Prostate gland (tissue), 2 donors: ENCODE data around the gene TMEM33. TPM values are rescaled to one million over a fixed set of nuclear protein-coding genes. Genes with fewer than 3 reads are reported as not detected.
"Not testable (repeated sequence)": the region's sequence is repeated elsewhere in the genome, so short reads cannot be mapped to it uniquely, and the experiment has no call there.

ENCODE experiments used
- DNase-seq: peaks from one replicate; pipeline ENCODE4 v3.0.0-alpha.2; 2019; ENCODE audit warnings: low spot score
- H3K27ac ChIP-seq, 2 donors: fragments of 200-600 bp; sonication (generic); 2 replicates each; pipeline ENCODE4 v1.5.1; 2017 to 2019
- H3K27me3 ChIP-seq: fragments of 200-600 bp; sonication (generic); replicated peaks from 2 replicates; pipeline ENCODE4 v1.5.1; 2019; ENCODE audit not compliant: insufficient read depth
- H3K36me3 ChIP-seq, 2 donors: fragments of 200-600 bp; sonication (generic); 1 replicate in 1 of 2; 2 replicates in 1 of 2; pipeline versions ENCODE4 v1.5.1 to v1.8.1; 2017 to 2019
- H3K4me1 ChIP-seq: fragments of 200-600 bp; sonication (generic); replicated peaks from 2 replicates; pipeline ENCODE4 v1.5.1; 2019
- H3K4me3 ChIP-seq, 2 donors: fragments of 200-600 bp; sonication (generic); 2 replicates each; pipeline ENCODE4 v1.5.1; 2017 to 2019
- H3K9me3 ChIP-seq: fragments of 200-600 bp; sonication (generic); 2 replicates; pipeline ENCODE4 v1.5.1; 2017
- POLR2A ChIP-seq: fragments of 450-650 bp; IDR thresholded peaks from one replicate; pipeline ENCODE4 v1.6.1; 2016; ENCODE audit warnings: antibody characterized with exemption, mild to moderate bottlenecking
- POLR2AphosphoS5 ChIP-seq: sonication (generic); formaldehyde crosslinking; IDR thresholded peaks from one replicate; pipeline ENCODE4 v1.6.1; 2017; ENCODE audit warnings: antibody characterized with exemption
- WGBS: methylation state at CpG from one replicate; pipeline ENCODE4 v1.1.5; 2018; 5-methylcytosine and 5-hydroxymethylcytosine counted together
- intact Hi-C: fragments of 100-400 bp; cut with DNase I; formaldehyde crosslinking; loops from one replicate; pipeline ENCODE4 v1.14.2; 2022
- total RNA-seq, 2 donors: library from RNA; depleted of rRNA; stranded (reverse); fragments of >200 nt; gene quantifications; one replicate each; pipeline ENCODE4 v1.1.0, GENCODE V29; 2016
- TF ChIP-seq, protein P1 (sequence below), 4 experiments: fragments of 200-600 bp in 2 of 4; fragments of 450-650 bp in 2 of 4; sonication (generic) in 2 of 4; IDR thresholded peaks; 1 replicate in 3 of 4; 2 replicates in 1 of 4; pipeline ENCODE4 v1.5.1; 2016 to 2019; ENCODE audit warnings: antibody characterized with exemption in 4 of 4, mild to moderate bottlenecking in 2 of 4, moderate library complexity in 2 of 4

The TMEM33 gene
- total RNA-seq, 2 donors from 2014 or later, result 36.5 to 77.7 TPM

DNA sequence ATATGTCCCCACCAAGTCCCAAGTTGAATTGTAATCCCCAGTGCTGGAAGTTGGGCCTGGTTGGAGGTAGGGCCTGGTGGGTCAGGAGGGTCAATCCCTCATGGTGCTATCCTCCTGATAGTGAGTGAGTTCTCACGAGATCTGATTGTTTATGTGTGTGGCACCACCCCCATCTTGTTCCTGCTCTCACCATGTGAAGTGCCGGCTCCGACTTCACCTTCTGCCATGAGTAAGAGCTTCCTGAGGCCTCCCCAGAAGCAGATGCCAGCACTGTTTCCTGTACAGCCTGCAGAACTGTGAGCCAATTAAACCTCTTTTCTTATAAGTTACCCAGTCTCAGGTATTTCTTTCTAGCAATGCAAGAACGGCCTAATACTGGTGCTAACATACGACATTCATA lies 22.7 kb upstream of the TMEM33 start:
- no peaks in the 10 kb centered on the region for H3K9me3 ChIP-seq
- no peak for DNase-seq
- no peak for TF ChIP-seq POLR2A
- no peak for TF ChIP-seq POLR2AphosphoS5
- TF ChIP-seq, protein P1, sequence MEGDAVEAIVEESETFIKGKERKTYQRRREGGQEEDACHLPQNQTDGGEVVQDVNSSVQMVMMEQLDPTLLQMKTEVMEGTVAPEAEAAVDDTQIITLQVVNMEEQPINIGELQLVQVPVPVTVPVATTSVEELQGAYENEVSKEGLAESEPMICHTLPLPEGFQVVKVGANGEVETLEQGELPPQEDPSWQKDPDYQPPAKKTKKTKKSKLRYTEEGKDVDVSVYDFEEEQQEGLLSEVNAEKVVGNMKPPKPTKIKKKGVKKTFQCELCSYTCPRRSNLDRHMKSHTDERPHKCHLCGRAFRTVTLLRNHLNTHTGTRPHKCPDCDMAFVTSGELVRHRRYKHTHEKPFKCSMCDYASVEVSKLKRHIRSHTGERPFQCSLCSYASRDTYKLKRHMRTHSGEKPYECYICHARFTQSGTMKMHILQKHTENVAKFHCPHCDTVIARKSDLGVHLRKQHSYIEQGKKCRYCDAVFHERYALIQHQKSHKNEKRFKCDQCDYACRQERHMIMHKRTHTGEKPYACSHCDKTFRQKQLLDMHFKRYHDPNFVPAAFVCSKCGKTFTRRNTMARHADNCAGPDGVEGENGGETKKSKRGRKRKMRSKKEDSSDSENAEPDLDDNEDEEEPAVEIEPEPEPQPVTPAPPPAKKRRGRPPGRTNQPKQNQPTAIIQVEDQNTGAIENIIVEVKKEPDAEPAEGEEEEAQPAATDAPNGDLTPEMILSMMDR (IDR thresholded peaks at IDR 0.05), result no peak

DNA sequence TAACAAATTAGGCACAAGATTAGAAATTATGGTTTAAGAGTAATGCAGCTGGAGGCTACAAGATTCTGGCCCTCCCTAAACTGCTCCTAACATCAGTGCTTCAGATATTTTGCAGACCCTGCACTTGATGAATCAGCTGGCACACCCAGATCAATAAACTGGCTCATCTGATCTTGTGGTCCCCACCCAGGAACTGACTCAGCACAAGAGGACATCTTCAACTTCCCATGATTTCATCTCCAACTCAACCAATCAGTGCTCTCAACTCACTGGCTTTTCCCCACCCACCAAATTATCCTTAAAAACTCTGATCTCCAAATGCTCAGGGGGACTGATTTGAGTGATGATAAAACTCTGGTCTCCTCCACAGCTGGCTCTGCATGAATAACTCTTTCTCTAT lies 21.7 kb upstream of the TMEM33 start:
- H3K4me3 ChIP-seq, result no peak overlapping the region
- no peaks in the 10 kb centered on the region for H3K4me1 ChIP-seq
- no peak for TF ChIP-seq POLR2AphosphoS5
- no peak for TF ChIP-seq POLR2A
- TF ChIP-seq, protein P1 (IDR thresholded peaks at IDR 0.05), result no peak
- intact Hi-C loops, result no loop called here
- no peak overlapping the region for H3K27ac ChIP-seq
- H3K36me3 ChIP-seq, result no peaks in the 10 kb centered on the region
- no peak for DNase-seq
- no peaks in the 10 kb centered on the region for H3K27me3 ChIP-seq
- no peaks in the 10 kb centered on the region for H3K9me3 ChIP-seq

More for the DNA sequence above, 22.7 kb upstream of the TMEM33 start:
- intact Hi-C loops, result no loop called here
- WGBS, result 76% methylated on average over 5 of the region's 5 CpGs
- Histone ChIP-seq H3K36me3 (no peaks in the 10 kb centered on the region), H3K27me3 (no peaks in the 10 kb centered on the region), H3K4me1 (no peaks in the 10 kb centered on the region), H3K4me3 (no peak overlapping the region), H3K27ac (no peak overlapping the region)

DNA sequence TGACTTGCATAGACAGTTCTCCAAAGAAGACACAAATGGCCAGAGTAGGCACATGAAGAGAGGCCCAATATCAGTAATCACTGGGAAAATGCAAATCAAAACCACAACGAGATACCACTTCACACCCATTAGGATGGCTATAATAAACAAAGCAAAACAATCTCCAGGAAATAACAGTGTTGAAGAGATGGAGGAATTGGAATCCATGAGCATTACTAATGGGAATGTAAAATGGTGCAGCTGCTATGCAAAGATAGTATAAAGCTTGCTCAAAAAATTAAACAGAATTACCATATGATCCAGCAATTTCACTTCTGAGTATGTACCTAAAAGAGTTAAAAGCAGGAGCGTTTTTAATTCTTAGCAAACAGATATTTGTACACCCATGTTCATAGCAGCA lies 17.0 kb upstream of the TMEM33 start:
- no peaks in the 10 kb centered on the region for H3K27me3 ChIP-seq
- TF ChIP-seq POLR2A (no peak), POLR2AphosphoS5 (no peak)
- TF ChIP-seq, protein P1 (IDR thresholded peaks at IDR 0.05), result no peak
- H3K36me3 ChIP-seq, result no peaks in the 10 kb centered on the region
- no peaks in the 10 kb centered on the region for H3K4me1 ChIP-seq
- no peak for DNase-seq
- no peak overlapping the region for H3K27ac ChIP-seq
- H3K4me3 ChIP-seq, result no peak overlapping the region
- 65% methylated on average over 2 of the region's 2 CpGs for WGBS
- intact Hi-C loops, result no loop called here
- no peaks in the 10 kb centered on the region for H3K9me3 ChIP-seq

DNA sequence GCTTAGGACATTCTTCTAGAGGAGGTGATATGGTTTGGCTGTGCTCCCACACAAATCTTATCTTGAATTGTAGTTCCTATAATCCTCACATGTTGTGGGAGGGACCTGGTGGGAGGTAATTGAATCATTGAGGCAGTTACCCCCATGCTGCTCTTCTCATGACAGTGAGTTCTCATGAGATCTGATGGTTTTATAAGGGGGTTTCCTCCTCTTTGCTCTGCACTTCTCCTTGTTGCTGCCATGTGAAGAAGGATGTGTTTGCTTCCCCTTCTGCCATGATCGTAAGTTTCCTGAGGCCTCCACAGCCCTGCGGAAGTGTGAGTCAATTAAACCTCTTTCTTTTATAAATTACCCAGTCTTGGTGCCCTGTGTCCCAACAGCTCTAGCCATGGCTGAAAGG lies 14.8 kb upstream of the TMEM33 start:
- intact Hi-C loops, result not testable (repeated sequence)
- WGBS, result 96% methylated on average over 2 of the region's 2 CpGs

DNA sequence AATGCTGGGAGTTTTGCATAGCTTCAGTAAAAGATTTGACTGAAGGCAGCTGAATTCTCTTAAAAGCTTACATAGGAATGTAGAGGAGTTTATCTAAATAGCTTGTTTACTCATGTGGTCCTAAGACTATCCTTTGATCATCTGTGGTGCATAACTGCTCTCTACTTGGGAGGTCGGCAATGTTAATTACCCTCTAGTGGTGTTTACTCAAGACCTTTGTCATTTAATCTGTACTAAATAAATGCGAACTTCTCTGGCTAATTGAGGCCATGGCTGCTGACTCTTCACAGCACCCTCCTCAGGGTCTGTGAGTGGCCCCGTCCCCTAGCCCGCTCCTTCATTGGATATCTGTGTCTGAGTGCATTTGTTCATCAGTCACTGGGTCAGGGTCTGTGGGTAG lies 13.8 kb upstream of the TMEM33 start:
- intact Hi-C loops, result no loop called here
- Histone ChIP-seq H3K27ac (no peak overlapping the region), H3K36me3 (no peaks in the 10 kb centered on the region), H3K27me3 (no peaks in the 10 kb centered on the region), H3K4me1 (no peaks in the 10 kb centered on the region), H3K4me3 (no peak overlapping the region), H3K9me3 (no peaks in the 10 kb centered on the region)
- no peak for TF ChIP-seq POLR2A
- TF ChIP-seq, protein P1 (IDR thresholded peaks at IDR 0.05), result no peak
- TF ChIP-seq POLR2AphosphoS5, result no peak
- WGBS, result 71% methylated on average over 4 of the region's 4 CpGs
- DNase-seq, result no peak

More for the DNA sequence above, 14.8 kb upstream of the TMEM33 start:
- not testable (repeated sequence) for H3K27ac ChIP-seq, H3K9me3 ChIP-seq, H3K27me3 ChIP-seq, H3K4me1 ChIP-seq, DNase-seq, H3K4me3 ChIP-seq, H3K36me3 ChIP-seq
